Stomach (tissue), 9 donors: ENCODE results near the gene SHLD1. TPM values are rescaled to one million over a fixed set of nuclear protein-coding genes. Genes with fewer than 3 reads are reported as not detected.
"Not testable (repeated sequence)": the region's sequence is repeated elsewhere in the genome, so short reads cannot be mapped to it uniquely, and the experiment has no call there.

Experiments used
- DNase-seq, 2 donors: peaks; one replicate each; pipeline versions ENCODE4 v3.0.0 to v3.0.0-alpha.2; 2013 to 2019
- H3K27ac ChIP-seq, 5 donors: fragments of 200-600 bp in 4 of 5; sonication (generic) in 4 of 5; one replicate each; pipeline ENCODE4 v1.5.1; 2013 to 2019; ENCODE audit warnings: mild to moderate bottlenecking in 1 of 5, moderate library complexity in 1 of 5
- H3K27me3 ChIP-seq, 3 donors: fragments of 200-600 bp; sonication (generic); one replicate each; pipeline ENCODE4 v1.5.1; 2017 to 2019; ENCODE audit warnings: mixed run types in 1 of 3
- H3K36me3 ChIP-seq, 4 donors: fragments of 200-600 bp; sonication (generic); 1 replicate in 3 of 4; 2 replicates in 1 of 4; pipeline ENCODE4 v1.5.1; 2016 to 2019
- H3K4me1 ChIP-seq, 4 donors: fragments of 200-600 bp; sonication (generic); one replicate each; pipeline ENCODE4 v1.5.1; 2016 to 2019
- H3K4me3 ChIP-seq, 4 donors: fragments of 200-600 bp; sonication (generic) in 3 of 4; one replicate each; pipeline ENCODE4 v1.5.1; 2016 to 2019; ENCODE audit warnings: mild to moderate bottlenecking in 1 of 4
- H3K9me3 ChIP-seq, 4 donors: fragments of 200-600 bp; sonication (generic); one replicate each; pipeline ENCODE4 v1.5.1; 2016 to 2019
- EP300 ChIP-seq: sonication (generic); formaldehyde crosslinking; IDR thresholded peaks from one replicate; pipeline ENCODE4 v1.6.1; 2017; ENCODE audit warnings: antibody characterized with exemption
- POLR2A ChIP-seq, 4 donors: fragments of 450-650 bp; IDR thresholded peaks; one replicate each; pipeline ENCODE4 v1.6.1; 2016; ENCODE audit warnings: antibody characterized with exemption in 4 of 4, control low read depth in 2 of 4, mild to moderate bottlenecking in 1 of 4, moderate library complexity in 1 of 4
- POLR2AphosphoS5 ChIP-seq, 3 donors: sonication (generic); formaldehyde crosslinking; IDR thresholded peaks; one replicate each; pipeline ENCODE4 v1.6.1; 2016; ENCODE audit warnings: antibody characterized with exemption in 3 of 3
- WGBS, 5 donors: extraction: QIAGEN DNeasy Blood & Tissue Kit in 3 of 5; methylation state at CpG; one replicate each; pipeline versions ENCODE4 v1.1.5 to v1.1.7; 2013 to 2018; 5-methylcytosine and 5-hydroxymethylcytosine counted together
- intact Hi-C: fragments of 100-400 bp; cut with DNase I; formaldehyde crosslinking; loops from one replicate; pipeline ENCODE4 v1.15.1; 2023; ENCODE audit warnings: low total_unique reads
- polyA plus RNA-seq, 3 donors: library from polyadenylated mRNA; stranded (reverse); fragments of 200-250 nt; gene quantifications; one replicate each; pipeline ENCODE4 v1.2.3, GENCODE V29; 2013
- total RNA-seq, 5 donors: library from RNA; depleted of rRNA; stranded (reverse); fragments of >200 nt; gene quantifications; one replicate each; pipeline versions ENCODE4 v1.1.0 to v1.2.3, GENCODE V29; 2014 to 2016
- TF ChIP-seq, protein P1 (sequence below), 7 experiments: fragments of 450-650 bp in 4 of 7; fragments of 200-600 bp in 3 of 7; sonication (generic) in 3 of 7; IDR thresholded peaks; one replicate each; pipeline ENCODE4 v1.5.1; 2016 to 2019; ENCODE audit warnings: antibody characterized with exemption in 7 of 7, control low read depth in 2 of 7, mild to moderate bottlenecking in 1 of 7
- donor health status: healthy with polysubstance abuse.
- donor health status: Bipolar disorder and iron deficiency.
- donor health status: healthy.

The SHLD1 gene
- total and polyA plus RNA-seq, 8 donors: 1.3 to 10.5 (median 3.5) TPM; not detected in 1

DNA sequence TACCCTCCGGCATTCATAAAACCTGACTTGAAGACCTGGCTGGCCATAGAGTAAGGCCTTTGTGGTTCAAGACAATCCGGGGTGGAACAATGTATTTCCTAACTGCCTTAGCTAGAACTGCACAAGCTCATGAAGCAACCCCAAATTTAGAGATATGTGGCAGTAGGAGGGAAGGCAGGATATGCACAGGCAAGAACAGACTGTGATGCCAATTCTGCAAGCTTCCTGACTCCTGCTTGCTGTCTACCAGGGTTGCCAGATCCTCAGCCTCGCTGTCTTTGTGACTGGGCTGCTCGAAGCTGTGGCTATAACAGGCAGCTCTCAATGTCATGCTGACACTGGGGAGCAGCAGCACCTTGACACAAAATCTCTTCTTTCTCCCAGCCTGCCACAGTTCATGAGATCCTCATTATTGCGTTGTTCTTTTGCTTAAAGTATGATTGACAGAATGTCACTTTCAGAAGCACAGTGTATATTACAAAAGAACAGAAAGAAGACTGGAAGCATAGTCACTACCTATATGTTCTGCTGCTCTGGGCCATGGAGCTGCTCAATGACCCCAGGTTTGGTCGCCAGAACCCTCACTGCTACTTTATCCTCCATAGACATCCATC is 18.3 kb upstream of the SHLD1 start:
- H3K4me3 ChIP-seq: no peak overlapping the region
- no peaks in the 10 kb centered on the region for H3K36me3 ChIP-seq
- no peaks in the 10 kb centered on the region for H3K27me3 ChIP-seq
- DNase-seq: no peak
- TF ChIP-seq POLR2AphosphoS5 (IDR thresholded peaks at IDR 0.05) (peak in 2 of 3 donors; percentile 15 to 22), EP300 (no peak)
- intact Hi-C loops: no loop called here
- WGBS, 5 donors: 69 to 81% (median 78%) methylated on average over 6 of the region's 6 CpGs
- peaks cover 0 to 5% (median 5%) of the 10 kb centered on the region in 4 donors for H3K9me3 ChIP-seq
- H3K4me1 ChIP-seq: peaks cover 0 to 27% (median 11%) of the 10 kb centered on the region in 4 donors
- peak overlapping the region in 4 of 5 donors; percentile 33 to 59 (median 40) for H3K27ac ChIP-seq

DNA sequence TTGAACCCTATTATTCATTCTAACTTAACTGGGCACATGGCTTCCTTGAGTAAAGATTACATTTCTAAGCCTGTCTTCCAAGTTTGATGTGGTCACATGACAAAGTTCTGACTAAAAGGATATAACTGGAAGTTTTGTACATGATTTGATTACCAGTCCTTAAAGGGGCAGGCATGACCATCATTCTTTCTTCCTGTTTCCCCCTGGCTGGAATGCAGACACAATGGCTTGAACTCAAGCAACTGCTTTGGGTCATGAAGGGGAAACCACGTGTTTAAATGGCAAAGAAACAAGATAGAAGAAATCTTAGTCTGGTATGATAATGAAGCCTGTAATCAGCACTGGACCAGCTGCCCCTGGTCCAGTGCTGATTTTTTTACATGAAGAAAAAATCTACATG is 15.6 kb upstream of the SHLD1 start:
- intact Hi-C loops: no loop called here
- DNase-seq: no peak
- Histone ChIP-seq H3K27me3 (no peaks in the 10 kb centered on the region), H3K27ac (no peak overlapping the region), H3K9me3 (no peaks in the 10 kb centered on the region), H3K4me3 (no peak overlapping the region), H3K36me3 (no peaks in the 10 kb centered on the region), H3K4me1 (peaks cover 7 to 43% (median 22%) of the 10 kb centered on the region in 4 donors)
- TF ChIP-seq, protein P1, sequence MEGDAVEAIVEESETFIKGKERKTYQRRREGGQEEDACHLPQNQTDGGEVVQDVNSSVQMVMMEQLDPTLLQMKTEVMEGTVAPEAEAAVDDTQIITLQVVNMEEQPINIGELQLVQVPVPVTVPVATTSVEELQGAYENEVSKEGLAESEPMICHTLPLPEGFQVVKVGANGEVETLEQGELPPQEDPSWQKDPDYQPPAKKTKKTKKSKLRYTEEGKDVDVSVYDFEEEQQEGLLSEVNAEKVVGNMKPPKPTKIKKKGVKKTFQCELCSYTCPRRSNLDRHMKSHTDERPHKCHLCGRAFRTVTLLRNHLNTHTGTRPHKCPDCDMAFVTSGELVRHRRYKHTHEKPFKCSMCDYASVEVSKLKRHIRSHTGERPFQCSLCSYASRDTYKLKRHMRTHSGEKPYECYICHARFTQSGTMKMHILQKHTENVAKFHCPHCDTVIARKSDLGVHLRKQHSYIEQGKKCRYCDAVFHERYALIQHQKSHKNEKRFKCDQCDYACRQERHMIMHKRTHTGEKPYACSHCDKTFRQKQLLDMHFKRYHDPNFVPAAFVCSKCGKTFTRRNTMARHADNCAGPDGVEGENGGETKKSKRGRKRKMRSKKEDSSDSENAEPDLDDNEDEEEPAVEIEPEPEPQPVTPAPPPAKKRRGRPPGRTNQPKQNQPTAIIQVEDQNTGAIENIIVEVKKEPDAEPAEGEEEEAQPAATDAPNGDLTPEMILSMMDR (IDR thresholded peaks at IDR 0.05): no peak
- no peak for TF ChIP-seq POLR2AphosphoS5 (IDR thresholded peaks at IDR 0.05)
- TF ChIP-seq POLR2A (IDR thresholded peaks at IDR 0.05): no peak
- no peak for TF ChIP-seq EP300
- 37 to 53% (median 46%) methylated on average over 1 of the region's 1 CpG for WGBS, 5 donors

DNA sequence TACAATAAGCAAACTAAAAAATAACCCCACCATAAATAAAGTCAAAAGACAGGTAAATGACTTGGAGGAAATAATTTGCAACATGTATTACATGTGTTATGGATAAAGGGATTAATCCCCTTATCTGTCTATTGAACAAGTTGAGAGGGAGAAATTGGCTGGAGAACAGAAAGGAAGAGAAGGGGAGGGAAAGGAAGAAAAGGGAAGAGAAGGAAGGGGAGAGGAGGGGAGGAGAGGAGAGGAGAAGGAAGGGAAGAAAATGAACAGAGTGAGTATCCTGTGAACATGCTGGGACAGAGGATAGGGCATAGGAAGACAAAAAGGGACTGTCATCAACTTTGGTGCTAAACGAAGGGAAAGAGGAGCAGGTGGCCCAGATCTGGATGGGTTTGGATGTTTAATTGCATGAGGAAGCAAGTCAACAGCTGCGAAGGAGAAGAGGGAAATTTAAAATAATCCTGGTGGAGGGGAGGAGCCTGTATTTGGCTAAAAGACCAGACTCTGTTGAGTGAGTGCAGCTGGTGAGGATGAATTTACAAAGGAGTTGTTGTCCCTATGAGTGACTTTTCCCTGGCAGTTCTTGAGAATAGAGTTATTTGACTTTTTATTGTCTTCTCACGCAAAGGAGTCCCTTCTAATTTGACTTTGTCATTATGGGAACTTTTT is 14.2 kb upstream of the SHLD1 start:
- no peaks in the 10 kb centered on the region for H3K9me3 ChIP-seq
- intact Hi-C loops: no loop called here
- 51 to 70% (median 57%) methylated on average over 3 of the region's 3 CpGs for WGBS, 5 donors
- peaks cover 7 to 43% (median 20%) of the 10 kb centered on the region in 4 donors for H3K4me1 ChIP-seq
- H3K27ac ChIP-seq: peak overlapping the region in 1 of 5 donors; percentile 51
- peak in 1 of 2 donors; percentile 74 for DNase-seq
- H3K27me3 ChIP-seq: no peaks in the 10 kb centered on the region
- TF ChIP-seq, protein P1 (IDR thresholded peaks at IDR 0.05): no peak
- TF ChIP-seq POLR2AphosphoS5 (IDR thresholded peaks at IDR 0.05) (no peak), POLR2A (IDR thresholded peaks at IDR 0.05) (no peak), EP300 (no peak)
- no peaks in the 10 kb centered on the region for H3K36me3 ChIP-seq
- H3K4me3 ChIP-seq: no peak overlapping the region

GRCh38 chr20:5737619-5737953 is 12.6 kb upstream of the SHLD1 start:
- DNase-seq: no peak
- H3K27ac ChIP-seq: peak overlapping the region in 1 of 5 donors; percentile 51
- no peaks in the 10 kb centered on the region for H3K36me3 ChIP-seq
- WGBS, 5 donors: 32 to 48% (median 39%) methylated on average over 3 of the region's 3 CpGs
- intact Hi-C loops: no loop called here
- peaks cover 7 to 29% (median 17%) of the 10 kb centered on the region in 4 donors for H3K4me1 ChIP-seq
- no peaks in the 10 kb centered on the region for H3K9me3 ChIP-seq
- H3K27me3 ChIP-seq: no peaks in the 10 kb centered on the region
- H3K4me3 ChIP-seq: no peak overlapping the region
- TF ChIP-seq EP300 (no peak), POLR2AphosphoS5 (IDR thresholded peaks at IDR 0.05) (no peak), POLR2A (IDR thresholded peaks at IDR 0.05) (no peak)
- TF ChIP-seq, protein P1 (IDR thresholded peaks at IDR 0.05): no peak

DNA sequence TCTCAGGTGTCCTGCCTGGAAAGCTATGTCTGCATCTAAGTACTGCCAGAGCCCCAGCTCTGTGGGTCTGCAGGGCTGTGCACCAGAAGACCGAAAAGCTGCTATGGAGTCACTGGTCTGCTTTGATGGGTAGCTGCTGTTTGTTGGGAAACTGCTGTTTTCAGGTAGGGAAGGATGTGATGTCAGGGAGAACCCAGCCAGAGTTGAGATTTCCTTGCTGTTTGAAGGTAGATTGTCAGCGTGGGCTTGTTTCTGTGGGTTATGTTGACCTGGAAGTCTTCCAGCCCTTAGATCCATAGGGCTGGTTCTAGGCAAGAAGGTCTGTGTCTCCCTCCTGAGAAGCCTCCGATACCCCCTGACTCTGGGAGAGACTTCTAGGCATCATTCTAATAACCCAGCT is 12.2 kb upstream of the SHLD1 start:
- H3K9me3 ChIP-seq: no peaks in the 10 kb centered on the region
- H3K4me1 ChIP-seq: peaks cover 7 to 29% (median 17%) of the 10 kb centered on the region in 4 donors
- H3K36me3 ChIP-seq: no peaks in the 10 kb centered on the region
- no peak overlapping the region for H3K4me3 ChIP-seq
- no peak for DNase-seq
- H3K27ac ChIP-seq: peak overlapping the region in 1 of 5 donors; percentile 51
- intact Hi-C loops: no loop called here
- no peaks in the 10 kb centered on the region for H3K27me3 ChIP-seq
- 76 to 94% (median 89%) methylated on average over 3 of the region's 3 CpGs for WGBS, 5 donors
- TF ChIP-seq, protein P1 (IDR thresholded peaks at IDR 0.05): no peak
- TF ChIP-seq EP300 (no peak), POLR2AphosphoS5 (IDR thresholded peaks at IDR 0.05) (no peak), POLR2A (IDR thresholded peaks at IDR 0.05) (no peak)

DNA sequence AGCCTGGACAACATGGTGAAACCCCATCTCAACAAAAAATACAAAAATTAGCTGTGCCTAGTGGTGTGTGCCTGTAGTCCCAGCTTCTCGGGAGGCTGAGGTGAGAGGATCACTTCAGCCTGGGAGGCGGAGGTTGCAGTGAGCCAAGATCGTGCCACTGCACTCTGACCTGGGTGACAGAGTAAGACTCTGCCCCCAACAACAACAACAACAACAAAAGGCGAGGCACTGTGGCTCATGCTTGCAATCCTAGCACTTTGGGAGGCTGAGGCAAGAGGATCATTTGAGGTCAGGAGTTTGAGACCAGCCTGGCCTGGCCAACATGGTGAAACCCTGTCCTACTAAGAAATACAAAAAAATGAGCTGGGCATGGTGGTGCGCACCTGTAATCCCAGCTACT is 9.6 kb upstream of the SHLD1 start:
- peaks cover 7 to 32% (median 17%) of the 10 kb centered on the region in 4 donors for H3K4me1 ChIP-seq
- intact Hi-C loops, DNase-seq, H3K27ac ChIP-seq, H3K36me3 ChIP-seq, H3K9me3 ChIP-seq, H3K4me3 ChIP-seq, H3K27me3 ChIP-seq: not testable (repeated sequence)
- WGBS, 5 donors: 91 to 96% (median 93%) methylated on average over 5 of the region's 5 CpGs
